Esophagus squamous epithelium (tissue), 4 donors: ENCODE data around the gene PPP1R12C.

Experiments used
- POLR2A ChIP-seq, 4 donors: fragments of 450-650 bp; IDR thresholded peaks; one replicate each; pipeline ENCODE4 v1.6.1; 2017; ENCODE audit warnings: antibody characterized with exemption in 4 of 4, mild to moderate bottlenecking in 4 of 4, moderate library complexity in 3 of 4
- TF ChIP-seq, protein P1 (sequence below), 6 experiments: fragments of 450-650 bp in 4 of 6; fragments of 200-600 bp in 2 of 6; sonication (generic) in 2 of 6; IDR thresholded peaks; one replicate each; pipeline ENCODE4 v1.5.1; 2016 to 2019; ENCODE audit warnings: antibody characterized with exemption in 6 of 6, mild to moderate bottlenecking in 4 of 6, moderate library complexity in 4 of 6

DNA sequence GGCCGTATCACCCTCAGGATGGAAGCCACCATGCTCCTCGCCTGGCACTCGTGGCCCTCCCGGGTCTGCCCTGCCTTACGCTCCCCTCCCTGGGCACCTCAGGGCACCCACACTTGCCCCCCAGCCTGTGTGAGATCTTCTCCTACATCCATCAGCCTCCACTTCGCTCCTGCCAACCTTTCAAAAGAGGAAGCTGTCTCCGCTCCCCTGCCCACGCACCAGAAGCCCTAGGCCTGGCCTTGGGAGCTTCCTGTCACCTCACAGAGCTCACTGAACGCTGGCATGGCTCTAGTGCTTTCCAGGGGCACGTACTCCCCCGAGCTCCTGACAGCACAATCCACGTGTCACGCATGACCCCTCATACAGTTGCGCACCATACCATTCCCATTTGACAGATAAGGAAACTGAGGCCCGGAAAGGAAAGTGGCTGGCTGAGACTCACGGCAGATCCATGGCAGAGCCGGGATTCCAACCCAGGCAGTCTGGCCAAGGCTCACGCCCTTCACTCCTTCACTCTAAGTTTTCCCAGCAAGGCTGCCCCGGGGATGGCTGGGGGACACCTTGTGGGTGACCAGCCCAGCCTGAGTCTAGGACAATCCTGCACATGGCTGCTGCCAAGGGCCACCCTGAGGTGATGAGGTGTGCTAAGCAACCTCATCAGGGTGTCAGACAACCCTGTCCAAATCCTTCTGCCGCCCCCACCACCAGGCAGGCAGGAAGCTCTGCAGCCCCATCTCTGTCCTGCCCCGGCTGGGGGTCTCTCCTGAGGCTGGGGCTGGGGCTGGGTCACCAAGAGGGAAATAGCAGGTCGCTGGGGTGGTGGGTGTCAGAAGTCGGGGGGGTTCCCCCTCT lies 19.3 kb downstream of the PPP1R12C start:
- TF ChIP-seq, protein P1, sequence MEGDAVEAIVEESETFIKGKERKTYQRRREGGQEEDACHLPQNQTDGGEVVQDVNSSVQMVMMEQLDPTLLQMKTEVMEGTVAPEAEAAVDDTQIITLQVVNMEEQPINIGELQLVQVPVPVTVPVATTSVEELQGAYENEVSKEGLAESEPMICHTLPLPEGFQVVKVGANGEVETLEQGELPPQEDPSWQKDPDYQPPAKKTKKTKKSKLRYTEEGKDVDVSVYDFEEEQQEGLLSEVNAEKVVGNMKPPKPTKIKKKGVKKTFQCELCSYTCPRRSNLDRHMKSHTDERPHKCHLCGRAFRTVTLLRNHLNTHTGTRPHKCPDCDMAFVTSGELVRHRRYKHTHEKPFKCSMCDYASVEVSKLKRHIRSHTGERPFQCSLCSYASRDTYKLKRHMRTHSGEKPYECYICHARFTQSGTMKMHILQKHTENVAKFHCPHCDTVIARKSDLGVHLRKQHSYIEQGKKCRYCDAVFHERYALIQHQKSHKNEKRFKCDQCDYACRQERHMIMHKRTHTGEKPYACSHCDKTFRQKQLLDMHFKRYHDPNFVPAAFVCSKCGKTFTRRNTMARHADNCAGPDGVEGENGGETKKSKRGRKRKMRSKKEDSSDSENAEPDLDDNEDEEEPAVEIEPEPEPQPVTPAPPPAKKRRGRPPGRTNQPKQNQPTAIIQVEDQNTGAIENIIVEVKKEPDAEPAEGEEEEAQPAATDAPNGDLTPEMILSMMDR (IDR thresholded peaks at IDR 0.05) = no peak
- TF ChIP-seq POLR2A (IDR thresholded peaks at IDR 0.05) = no peak
